GOT3 (cell line): ENCODE results near the gene MTCL1.

Source experiments
- DNase-seq: peaks from one replicate; lab custom pipeline; 2025; ENCODE audit warnings: mixed read lengths; lab: John Stamatoyannopoulos, UW

The MTCL1 gene

DNA sequence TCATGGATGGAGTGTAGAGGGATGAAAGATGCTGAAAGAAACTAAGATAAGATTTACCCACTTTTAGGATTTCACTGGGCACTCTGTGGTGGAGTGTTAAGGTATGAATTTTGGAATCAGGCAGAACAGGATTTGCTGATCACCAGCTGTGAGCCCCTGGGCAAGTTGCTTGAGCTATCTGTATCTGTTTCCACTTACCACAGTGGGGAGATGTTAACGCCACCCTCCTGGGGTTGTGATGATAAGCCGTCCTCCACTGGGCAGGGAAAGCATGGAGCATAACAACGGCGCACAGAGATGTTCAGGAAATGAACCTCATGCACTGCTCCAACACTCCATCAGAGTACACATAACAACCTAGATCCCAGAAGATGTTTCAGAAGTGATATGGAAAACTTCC, 160.6 kb downstream of the MTCL1 start:
- DNase-seq = no peak

DNA sequence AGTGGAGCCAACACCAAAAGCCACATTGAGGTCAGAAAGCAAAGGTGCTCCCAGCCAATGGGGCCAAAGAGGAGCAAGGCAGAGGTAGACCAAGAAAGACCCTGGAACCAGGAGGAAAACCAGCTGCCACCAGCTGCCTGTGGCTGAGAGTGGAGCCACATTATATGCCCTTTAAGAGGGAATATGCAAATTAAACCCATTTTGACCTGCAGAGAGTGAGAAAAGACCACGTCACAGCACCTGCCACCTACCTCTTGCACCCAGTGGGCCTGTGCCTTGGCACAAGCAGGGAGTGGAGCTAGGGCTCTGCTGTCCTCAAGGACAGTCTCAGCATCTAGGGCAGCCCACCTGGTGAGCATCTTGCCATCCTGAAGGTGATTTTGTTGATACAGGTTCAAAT, 161.3 kb downstream of the MTCL1 start:
- DNase-seq = no peak

DNA sequence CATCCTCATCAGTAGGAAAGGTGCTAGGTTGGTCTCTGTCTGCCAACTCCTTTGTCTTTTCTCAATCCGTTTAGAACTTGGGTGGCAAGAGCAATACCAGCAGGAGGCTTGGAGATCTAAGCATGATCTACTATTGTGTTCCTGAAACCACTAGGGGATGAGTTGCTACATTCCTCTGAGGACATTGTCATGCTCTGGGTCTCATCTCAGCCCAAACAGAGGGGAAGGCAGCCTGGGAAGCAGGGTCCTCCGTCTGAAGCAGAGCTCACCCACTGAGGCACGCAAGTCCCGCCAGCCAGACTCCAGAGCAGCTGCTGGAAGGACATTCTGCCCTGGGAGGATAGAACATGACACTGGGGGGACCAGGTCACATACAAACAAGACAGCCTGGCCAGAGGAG, 162.9 kb downstream of the MTCL1 start:
- DNase-seq = no peak

DNA sequence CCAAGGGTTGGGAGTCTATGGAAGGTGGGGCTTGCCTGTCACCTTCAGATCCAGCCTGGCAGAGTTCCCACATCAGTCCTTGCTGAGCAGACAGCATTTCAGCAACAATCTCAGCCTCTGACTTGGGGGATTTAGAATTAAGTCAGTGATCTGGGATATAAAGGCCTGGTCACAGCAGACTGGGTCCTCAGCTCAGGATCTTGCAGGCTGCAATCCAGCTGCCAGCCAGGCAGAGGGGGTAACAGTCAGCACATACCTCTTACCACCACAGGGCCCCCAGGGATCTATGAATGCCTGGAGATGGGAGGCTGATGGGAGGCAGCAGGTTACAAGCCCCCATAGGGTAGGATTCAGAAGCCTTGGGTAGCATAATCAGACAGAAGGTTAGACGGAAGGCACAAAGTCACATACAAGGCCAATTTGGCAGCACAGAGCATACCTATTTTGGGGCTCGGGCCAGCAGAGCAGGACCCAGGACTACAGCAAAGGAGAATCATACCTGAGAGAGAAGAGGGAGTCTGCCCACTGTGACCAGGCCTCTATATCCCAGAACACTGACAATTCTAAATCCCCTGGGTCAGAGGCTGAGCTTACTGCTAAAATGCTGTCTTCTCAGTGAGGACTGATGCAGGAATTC, 163.5 kb downstream of the MTCL1 start:
- no peak for DNase-seq

DNA sequence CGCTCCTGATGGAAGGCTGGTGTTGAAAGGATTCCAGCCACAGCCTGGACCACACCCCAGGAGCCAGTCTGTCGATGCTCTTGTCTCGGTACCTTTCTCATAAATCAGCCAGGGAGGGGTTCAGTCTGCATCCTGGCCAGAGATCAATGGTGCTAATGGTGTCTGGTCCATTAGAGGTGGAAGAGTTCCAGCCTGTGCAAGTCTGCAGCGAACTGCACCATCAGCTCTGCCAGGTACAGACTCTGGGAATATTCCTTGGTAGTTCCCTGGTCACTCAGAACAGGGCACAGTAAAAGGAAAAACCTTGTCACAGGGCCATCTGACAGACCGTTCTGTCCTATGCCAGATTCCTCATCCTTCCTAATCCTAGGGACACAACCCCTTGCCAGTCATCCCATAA, 164.3 kb downstream of the MTCL1 start:
- no peak for DNase-seq

DNA sequence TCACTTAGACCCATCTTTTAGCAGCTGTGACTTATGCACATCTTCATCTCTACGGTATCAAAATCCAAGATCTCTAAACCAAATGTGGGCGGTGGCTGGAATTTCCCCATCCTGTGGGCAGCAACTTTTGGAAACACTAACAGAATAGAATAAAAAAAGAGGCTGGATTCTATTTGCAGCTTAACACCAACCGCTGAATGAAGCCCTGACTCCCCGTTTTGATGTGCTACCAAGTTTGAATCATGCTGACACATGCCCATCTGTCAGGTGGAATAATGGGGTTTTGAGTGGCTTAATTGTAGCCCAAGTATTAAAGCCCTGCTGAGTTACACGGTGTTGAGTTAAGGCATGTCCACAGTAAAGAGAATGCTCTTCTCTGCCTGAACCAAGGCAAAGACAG, 165.2 kb downstream of the MTCL1 start:
- DNase-seq = no peak

DNA sequence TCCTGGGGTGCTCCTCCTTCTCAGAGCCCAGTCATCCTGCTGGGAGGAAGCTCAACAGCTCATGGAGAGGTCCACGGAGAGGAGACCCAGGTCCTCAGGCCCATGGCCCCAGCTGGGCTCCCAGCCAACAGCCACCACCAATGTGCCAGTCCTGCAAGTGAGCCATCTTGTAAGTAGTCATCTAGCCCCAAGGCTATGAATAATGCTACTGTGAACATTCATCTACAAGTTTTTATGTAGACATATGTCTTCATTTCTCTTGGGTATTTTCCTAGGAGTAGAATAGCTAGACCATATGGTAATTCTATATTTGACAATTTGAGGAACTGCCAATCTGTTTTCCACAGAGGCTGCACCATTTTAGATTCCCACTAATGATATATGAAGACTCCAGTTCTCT, 166.1 kb downstream of the MTCL1 start:
- DNase-seq = no peak

DNA sequence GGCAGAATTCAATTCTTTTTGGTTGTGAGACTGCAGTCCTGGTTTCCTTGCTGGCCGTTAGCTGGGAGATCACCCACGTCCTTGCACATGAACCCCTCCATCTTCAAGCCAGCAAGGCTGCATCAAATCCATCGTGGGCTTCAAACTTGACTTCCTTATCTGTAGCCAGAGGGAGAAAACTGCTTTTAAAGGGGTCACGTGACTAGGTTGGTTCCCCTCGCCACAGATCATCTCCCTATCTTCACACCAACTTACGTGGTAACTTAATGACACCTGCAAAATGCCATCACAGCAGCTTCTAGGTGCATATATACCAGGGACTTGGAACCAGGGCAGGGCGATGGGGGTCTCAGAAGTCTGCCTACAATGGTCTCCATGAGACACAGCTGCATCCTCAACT, 169.5 kb downstream of the MTCL1 start:
- DNase-seq = no peak

DNA sequence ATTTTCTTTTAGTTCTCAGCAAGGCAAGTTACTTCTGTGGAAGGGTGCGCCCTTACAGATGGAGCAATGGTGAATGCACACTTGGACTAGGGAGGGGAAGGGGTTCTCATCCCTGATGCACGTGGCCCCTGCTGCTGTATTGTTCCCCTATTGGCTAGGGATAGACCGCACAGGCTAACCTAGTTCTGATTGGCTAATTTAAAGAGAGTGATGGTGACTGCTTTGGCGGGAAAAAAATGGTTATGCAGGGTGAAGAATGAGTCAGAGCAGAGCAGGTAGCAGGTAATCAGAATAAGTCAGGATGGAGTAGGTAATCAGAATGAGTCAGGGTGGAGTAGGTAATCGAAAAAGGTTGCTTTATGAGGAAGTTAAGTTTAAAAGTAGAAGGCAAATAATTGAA, 171.5 kb downstream of the MTCL1 start:
- DNase-seq = no peak

DNA sequence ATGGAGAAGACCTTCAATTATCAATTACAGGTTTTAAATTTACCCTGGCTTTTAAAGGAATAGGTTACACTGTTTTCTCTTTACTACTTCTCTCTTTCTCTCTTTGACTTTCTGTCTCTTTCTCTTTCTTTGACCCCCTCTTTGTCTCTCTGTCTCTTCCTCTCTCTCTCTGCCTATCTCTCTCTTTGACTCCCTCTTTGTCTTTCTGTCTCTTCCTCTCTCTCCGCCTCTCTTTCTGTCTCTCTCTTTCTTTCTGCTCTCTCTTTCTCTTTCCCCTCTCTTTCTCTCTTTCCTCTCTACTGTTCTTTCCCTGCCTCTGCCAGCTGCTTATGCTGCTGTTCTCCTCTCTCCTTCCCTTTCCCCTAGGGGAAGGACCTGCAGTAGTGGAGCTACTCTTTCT, 175.7 kb downstream of the MTCL1 start:
- no peak for DNase-seq
